H1 (cell line): ENCODE results near the gene RIPPLY3. TPM values are rescaled to one million over a fixed set of nuclear protein-coding genes. Genes with fewer than 3 reads are reported as not detected.

Experiments used
- CTCF ChIA-PET: fragments of 300-600 bp; sonication (Branson Sonifier 250); formaldehyde crosslinking; loops from one replicate; lab custom pipeline; 2021; ENCODE audit not compliant: partially characterized antibody; lab: Charles Lee
- POLR2A ChIA-PET: fragments of 300-600 bp; sonication (Branson Sonifier 250); formaldehyde crosslinking; loops from one replicate; lab custom pipeline; 2021; ENCODE audit warnings: inconsistent platforms; ENCODE audit not compliant: partially characterized antibody; lab: Charles Lee
- DNase-seq, 2 experiments: peaks; one replicate each; pipeline versions ENCODE4 v3.0.0 to v3.0.0-alpha.2; 2010 to 2022; ENCODE audit warnings: low spot score in 2 of 2, low read depth in 1 of 2, mixed read lengths in 1 of 2
- FAIRE-seq: peaks from 2 replicates; lab custom pipeline; 2011; peaks lifted over from hg19 to GRCh38; lab: Jason Lieb, UNC
- H2AFZ ChIP-seq: 2 replicates; pipeline ENCODE4 v1.8.1; 2012; ENCODE audit warnings: low read length, inconsistent platforms
- H2AK5ac ChIP-seq: 2 replicates; pipeline ENCODE4 v1.6.1; 2013; ENCODE audit warnings: low read depth, low read length
- H2BK120ac ChIP-seq: replicated peaks from 2 replicates; pipeline ENCODE3; 2013; ENCODE audit warnings: low read depth, low read length, inconsistent platforms
- H2BK12ac ChIP-seq: 2 replicates; pipeline ENCODE4 v1.6.1; 2013; ENCODE audit warnings: low read depth, low read length
- H2BK15ac ChIP-seq: 2 replicates; pipeline ENCODE4 v1.6.1; 2013; ENCODE audit warnings: low read length
- H2BK20ac ChIP-seq: 2 replicates; pipeline ENCODE4 v1.6.1; 2013; ENCODE audit warnings: low read length
- H2BK5ac ChIP-seq: 2 replicates; pipeline ENCODE4 v1.6.1; 2013; ENCODE audit warnings: low read depth, low read length
- H3K14ac ChIP-seq: 2 replicates; pipeline ENCODE4 v1.6.1; 2013; ENCODE audit warnings: inconsistent platforms; ENCODE audit not compliant: insufficient read length
- H3K18ac ChIP-seq: 2 replicates; pipeline ENCODE4 v1.6.1; 2013; ENCODE audit warnings: low read length; ENCODE audit errors: extremely low read depth
- H3K23ac ChIP-seq: 2 replicates; pipeline ENCODE4 v1.6.1; 2013; ENCODE audit warnings: inconsistent platforms; ENCODE audit not compliant: insufficient read length
- H3K23me2 ChIP-seq: 2 replicates; pipeline ENCODE4 v1.6.1; 2013; ENCODE audit warnings: low read depth, low read length
- H3K27ac ChIP-seq: 2 replicates; pipeline ENCODE4 v1.6.1; 2011; ENCODE audit warnings: low read depth, low read length, inconsistent platforms
- H3K27me3 ChIP-seq, 4 experiments: replicated peaks in 1 of 4; 1 replicate in 1 of 4; 2 replicates in 3 of 4; pipeline versions ENCODE4 v1.6.1 to v1.8.1; 2011 to 2013; ENCODE audit warnings: low read length in 3 of 4, mild to moderate bottlenecking in 3 of 4, inconsistent platforms in 2 of 4, mixed read lengths in 2 of 4, moderate library complexity in 1 of 4; ENCODE audit not compliant: control insufficient read depth in 3 of 4, insufficient read depth in 3 of 4; ENCODE audit errors: extremely low read depth in 1 of 4
- H3K36me3 ChIP-seq, 4 experiments: 2 replicates each; pipeline versions ENCODE4 v1.6.1 to v1.8.1; 2011 to 2013; ENCODE audit warnings: mild to moderate bottlenecking in 4 of 4, low read length in 3 of 4, moderate library complexity in 2 of 4, control low read depth in 1 of 4, inconsistent platforms in 1 of 4; ENCODE audit not compliant: insufficient read depth in 4 of 4, control insufficient read depth in 2 of 4
- H3K4ac ChIP-seq: replicated peaks from 2 replicates; pipeline ENCODE3; 2013; ENCODE audit warnings: low read length, low read depth, mixed read lengths, inconsistent platforms; ENCODE audit not compliant: insufficient read length
- H3K4me1 ChIP-seq, 4 experiments: replicated peaks in 1 of 4; 1 replicate in 1 of 4; 2 replicates in 3 of 4; pipeline versions ENCODE4 v1.6.1 to v1.8.1; 2011 to 2013; ENCODE audit warnings: low read length in 3 of 4, inconsistent platforms in 2 of 4, mixed read lengths in 1 of 4; ENCODE audit not compliant: insufficient read depth in 4 of 4, control insufficient read depth in 3 of 4
- H3K4me2 ChIP-seq, 2 experiments: 2 replicates each; pipeline versions ENCODE4 v1.6.1 to v1.8.1; 2011 to 2013; ENCODE audit warnings: low read depth in 2 of 2, low read length in 2 of 2, control low read depth in 1 of 2, inconsistent platforms in 1 of 2, mild to moderate bottlenecking in 1 of 2; ENCODE audit not compliant: insufficient read depth in 1 of 2
- H3K4me3 ChIP-seq, 4 experiments: fragments of 200-600, 300-600 bp in 1 of 4; sonication (generic), shearing (Covaris generic), sonication (Bioruptor Twin) in 1 of 4; 2 replicates each; pipeline versions ENCODE4 v1.5.1 to v1.8.1; 2011 to 2016; ENCODE audit warnings: low read length in 4 of 4, low read depth in 3 of 4, control low read depth in 2 of 4, inconsistent platforms in 2 of 4, mild to moderate bottlenecking in 2 of 4, mixed read lengths in 1 of 4, moderate library complexity in 1 of 4; ENCODE audit not compliant: insufficient read depth in 2 of 4; ENCODE audit errors: extremely low read depth in 1 of 4
- H3K56ac ChIP-seq: replicated peaks from 2 replicates; pipeline ENCODE3; 2013; ENCODE audit warnings: low read depth, mild to moderate bottlenecking, mixed read lengths, low read length, inconsistent platforms; ENCODE audit not compliant: insufficient read length
- H3K79me1 ChIP-seq: 2 replicates; pipeline ENCODE4 v1.6.1; 2013; ENCODE audit warnings: low read depth, low read length, control low read depth
- H3K79me2 ChIP-seq, 2 experiments: 2 replicates each; pipeline versions ENCODE4 v1.6.1 to v1.8.1; 2012 to 2013; ENCODE audit warnings: low read length in 2 of 2, mild to moderate bottlenecking in 2 of 2, inconsistent platforms in 1 of 2; ENCODE audit not compliant: insufficient read depth in 2 of 2, control insufficient read depth in 1 of 2
- H3K9ac ChIP-seq, 4 experiments: replicated peaks in 1 of 4; 1 replicate in 1 of 4; 2 replicates in 3 of 4; pipeline versions ENCODE4 v1.6.1 to v1.8.1; 2011 to 2013; ENCODE audit warnings: low read depth in 3 of 4, low read length in 3 of 4, control low read depth in 2 of 4, mild to moderate bottlenecking in 2 of 4, moderate library complexity in 2 of 4, inconsistent platforms in 1 of 4; ENCODE audit errors: extremely low read depth in 1 of 4
- H3K9me3 ChIP-seq, 2 experiments: 2 replicates each; pipeline versions ENCODE4 v1.6.1 to v1.8.1; 2012 to 2013; ENCODE audit warnings: mild to moderate bottlenecking in 2 of 2, moderate library complexity in 2 of 2, control low read depth in 1 of 2, inconsistent platforms in 1 of 2, low read depth in 1 of 2, low read length in 1 of 2, mixed read lengths in 1 of 2; ENCODE audit not compliant: insufficient read depth in 2 of 2
- H4K20me1 ChIP-seq, 2 experiments: replicated peaks in 1 of 2; 2 replicates each; pipeline versions ENCODE3 to v1.8.1; 2011 to 2013; ENCODE audit warnings: inconsistent platforms in 2 of 2, low read length in 2 of 2, mild to moderate bottlenecking in 1 of 2; ENCODE audit not compliant: insufficient read depth in 2 of 2, control insufficient read depth in 1 of 2
- H4K5ac ChIP-seq: 2 replicates; pipeline ENCODE4 v1.6.1; 2013; ENCODE audit warnings: low read length, low read depth, mixed read lengths, inconsistent platforms; ENCODE audit not compliant: insufficient read length
- H4K8ac ChIP-seq: 2 replicates; pipeline ENCODE4 v1.8.0; 2013; ENCODE audit warnings: mild to moderate bottlenecking, moderate library complexity, low read length, inconsistent platforms; ENCODE audit not compliant: insufficient read depth; ENCODE audit errors: extremely low read depth
- H4K91ac ChIP-seq: replicated peaks from 2 replicates; pipeline ENCODE3; 2013; ENCODE audit warnings: low read length, mixed read lengths, inconsistent platforms; ENCODE audit not compliant: insufficient read length
- ASH2L ChIP-seq: fragments of 200-600, 300-600 bp; sonication (generic); IDR thresholded peaks from one replicate; pipeline ENCODE4 v1.7.1; 2017; ENCODE audit warnings: low read length
- EP300 ChIP-seq, 2 experiments: IDR thresholded peaks; 1 replicate in 1 of 2; 2 replicates in 1 of 2; pipeline ENCODE4 v1.6.1; 2011 to 2012; ENCODE audit warnings: low read depth in 2 of 2, low read length in 2 of 2, mild to moderate bottlenecking in 2 of 2, borderline replicate concordance in 1 of 2, inconsistent platforms in 1 of 2, moderate library complexity in 1 of 2
- SP4 ChIP-seq: IDR thresholded peaks from 2 replicates; pipeline ENCODE4 v1.6.1; 2012; ENCODE audit warnings: low read length, inconsistent platforms
- SUZ12 ChIP-seq: fragments of 200-600 bp; sonication (generic); IDR thresholded peaks from 2 replicates; pipeline ENCODE4 v1.6.1; 2012; ENCODE audit warnings: mild to moderate bottlenecking, inconsistent platforms, low read length, moderate library complexity, mixed read lengths
- WGBS, 2 experiments: shearing (Covaris generic) in 1 of 2; methylation state at CpG; one replicate each; pipeline versions ENCODE4 v1.1.6 to v1.1.7; 2013 to 2015; ENCODE audit warnings: low lambda C conversion rate in 2 of 2, mixed read lengths in 2 of 2, inconsistent platforms in 1 of 2, low coverage in 1 of 2, missing lambda C conversion rate in 1 of 2; ENCODE audit not compliant: insufficient replicate concordance in 2 of 2, insufficient coverage in 1 of 2, insufficient read length in 1 of 2; ENCODE audit errors: extremely low coverage in 1 of 2, missing lambda C conversion rate in 1 of 2; 5-methylcytosine and 5-hydroxymethylcytosine counted together
- polyA plus RNA-seq, 7 experiments: library from polyadenylated mRNA; depleted of rRNA in 3 of 7; stranded (reverse) in 5 of 7; unstranded in 2 of 7; fragments of >200 nt in 5 of 7; fragments of 200-250 nt in 2 of 7; gene quantifications; 1 replicate in 5 of 7; 2 replicates in 1 of 7; 4 replicates in 1 of 7; pipeline versions ENCODE4 v1.2.1 to v1.2.3, GENCODE V29; 2011 to 2013; ENCODE audit warnings: missing spikeins in 2 of 7, mixed read lengths in 2 of 7
- total RNA-seq: library from RNA; stranded (reverse); fragmentation: NEBNext Ultra II Directional; extraction: Animal tissue kit (Norgen Biotek cat#: 25700); gene quantifications from 2 replicates; pipeline ENCODE4 v1.2.1, GENCODE V29; 2021

The RIPPLY3 gene
- total and polyA plus RNA-seq, 2 of the 8 experiments (the other 6 are each of a cell fraction or from before 2014, with no cell fraction given) = 2.0 to 2.2 TPM

- H3K9ac ChIP-seq = no peak overlapping the region
- no peak overlapping the region for H4K91ac ChIP-seq
- H3K4me1 ChIP-seq = peaks cover 0 to 8% (median 0%) of the 10 kb centered on the region in 4 experiments; a peak in 2 of 7 replicates
- no peaks in the 10 kb centered on the region for H3K9me3 ChIP-seq
- FAIRE-seq (no peak), DNase-seq (no peak)
- no peak overlapping the region for H3K14ac ChIP-seq
- no peak overlapping the region for H3K4me2 ChIP-seq
- no peak overlapping the region for H2AK5ac ChIP-seq
- peaks cover 5 to 37% (median 27%) of the 10 kb centered on the region in 4 experiments for H3K27me3 ChIP-seq
- no peak overlapping the region for H3K56ac ChIP-seq
- no peaks in the 10 kb centered on the region for H3K79me2 ChIP-seq
- H2BK20ac ChIP-seq = no peak overlapping the region
- ChIA-PET CTCF (interaction anchor here (0.7 to 1.9 kb wide), 7 partner anchors 11 to 79 kb away, joined by 3 to 6 read pairs (median 4); no protein-coding TSS in a partner anchor), POLR2A (interaction anchor here (0.7 to 3.3 kb wide), 2 partner anchors 18 to 58 kb away, joined by 3 to 14 read pairs; no protein-coding TSS in a partner anchor)
- H3K36me3 ChIP-seq = no peaks in the 10 kb centered on the region
- H2BK5ac ChIP-seq = no peak overlapping the region
- no peak overlapping the region for H2AFZ ChIP-seq
- no peak overlapping the region for H3K4me3 ChIP-seq
- no peaks in the 10 kb centered on the region for H4K20me1 ChIP-seq
- peaks cover 12% of the 10 kb centered on the region; the same call in 1 of the 2 replicates for H3K23me2 ChIP-seq
- no peak overlapping the region for H2BK12ac ChIP-seq
- WGBS, 2 experiments = 70% methylated on average over 9 of the region's 12 CpGs; no CpG with 5 or more reads in 1 of the 2 experiments
- no peak overlapping the region for H3K18ac ChIP-seq
- no peak overlapping the region for H2BK15ac ChIP-seq
- TF ChIP-seq SUZ12 = no peak
- no peak for TF ChIP-seq ASH2L
- no peak for TF ChIP-seq EP300 (IDR thresholded peaks at IDR 0.05; ENCODE audit: borderline replicate concordance in 1 of 2, low read depth in 2 of 2, low read length in 2 of 2)
- TF ChIP-seq SP4 = no peak
- H3K79me1 ChIP-seq = no peaks in the 10 kb centered on the region
- H2BK120ac ChIP-seq = no peak overlapping the region
- H4K8ac ChIP-seq = no peak overlapping the region
- no peak overlapping the region for H3K23ac ChIP-seq
- no peak overlapping the region for H3K27ac ChIP-seq
- H3K4ac ChIP-seq = no peak overlapping the region
- H4K5ac ChIP-seq = no peak overlapping the region
Observed at GRCh38 chr21:37008724-37009123, 2.2 kb downstream of the RIPPLY3 start.
